ENCODE results near the gene OR1J1.
A peak's percentile ranks its signal among the peaks of the same experiment; 100 is the strongest.

The OR1J1 gene, protein sequence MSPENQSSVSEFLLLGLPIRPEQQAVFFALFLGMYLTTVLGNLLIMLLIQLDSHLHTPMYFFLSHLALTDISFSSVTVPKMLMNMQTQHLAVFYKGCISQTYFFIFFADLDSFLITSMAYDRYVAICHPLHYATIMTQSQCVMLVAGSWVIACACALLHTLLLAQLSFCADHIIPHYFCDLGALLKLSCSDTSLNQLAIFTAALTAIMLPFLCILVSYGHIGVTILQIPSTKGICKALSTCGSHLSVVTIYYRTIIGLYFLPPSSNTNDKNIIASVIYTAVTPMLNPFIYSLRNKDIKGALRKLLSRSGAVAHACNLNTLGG

DNA sequence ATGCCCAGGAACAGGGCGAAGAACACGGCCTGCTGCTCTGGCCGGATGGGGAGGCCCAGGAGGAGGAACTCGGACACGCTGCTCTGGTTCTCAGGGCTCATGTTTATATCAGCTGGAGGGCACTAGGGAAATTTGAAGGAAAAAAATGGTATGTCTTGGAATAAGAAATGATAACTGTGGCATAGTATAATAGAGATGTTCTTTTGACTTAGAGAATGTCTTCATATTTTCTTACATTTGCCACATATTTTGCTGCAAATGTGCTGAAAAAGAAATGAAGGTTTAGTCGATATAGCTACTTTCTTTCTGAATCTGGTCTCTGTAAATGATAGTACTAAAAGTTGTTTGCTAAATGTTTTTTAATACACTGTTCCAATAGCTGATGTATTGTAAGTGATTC lies at the start of gene OR1J1:
OR1J1 (minus strand) TSS at position 101 of the 400 bp plus-strand sequence; CDS start at position 101, 0 bp downstream.
- no peak for DNase-seq

DNA sequence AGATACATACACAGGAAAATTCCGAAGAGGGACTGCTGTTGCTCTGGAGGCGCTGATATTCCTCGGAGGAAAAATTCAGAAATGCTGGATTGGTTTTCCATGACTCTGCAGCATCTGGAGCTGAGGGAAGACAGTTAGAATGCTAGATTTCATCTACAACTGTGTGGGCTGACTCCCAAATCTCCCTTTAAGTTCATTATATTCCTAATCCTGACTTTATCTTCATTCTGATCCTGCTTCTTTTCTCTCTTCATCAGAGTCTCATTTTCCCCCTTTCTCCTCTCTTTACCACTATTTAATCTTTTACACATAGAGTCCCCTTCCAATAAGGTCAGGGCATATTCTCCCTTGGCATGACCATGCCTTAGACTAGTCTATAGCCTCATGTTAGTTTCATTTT lies 49.5 kb upstream of the OR1J1 start, which contains the start of gene OR1N1:
OR1N1 (minus strand) TSS at position 101 of the 400 bp plus-strand sequence; CDS start at position 101, 0 bp downstream.
- no peak for DNase-seq

DNA sequence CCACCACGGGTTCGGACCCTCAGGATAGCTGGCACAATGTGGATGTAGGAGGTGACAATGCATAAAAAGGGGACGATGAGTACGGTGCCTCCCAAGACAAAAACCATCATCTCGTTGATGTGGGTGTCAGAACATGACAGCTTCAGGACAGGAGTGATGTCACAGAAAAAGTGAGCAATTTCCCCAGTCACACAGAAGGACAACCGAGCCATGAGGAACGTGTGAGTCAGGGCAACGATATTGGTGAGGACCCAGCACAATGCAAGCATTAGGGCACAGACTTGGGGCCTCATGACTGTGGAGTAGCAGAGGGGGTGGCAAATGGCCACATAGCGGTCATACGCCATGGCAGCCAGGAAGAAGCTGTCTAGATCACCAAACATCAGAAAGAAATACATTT lies 48.9 kb upstream of the OR1J1 start:
- peak in 1 of 2 experiments; percentile 8 for DNase-seq

DNA sequence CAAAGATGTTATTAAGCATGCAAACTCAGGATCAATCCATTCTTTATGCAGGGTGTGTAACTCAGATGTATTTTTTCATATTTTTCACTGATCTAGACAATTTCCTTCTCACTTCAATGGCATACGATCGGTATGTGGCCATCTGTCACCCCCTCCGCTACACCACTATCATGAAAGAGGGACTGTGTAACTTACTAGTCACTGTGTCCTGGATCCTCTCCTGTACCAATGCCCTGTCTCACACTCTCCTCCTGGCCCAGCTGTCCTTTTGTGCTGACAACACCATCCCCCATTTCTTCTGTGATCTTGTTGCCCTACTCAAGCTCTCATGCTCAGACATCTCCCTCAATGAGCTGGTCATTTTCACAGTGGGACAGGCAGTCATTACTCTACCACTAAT lies 41.6 kb upstream of the OR1J1 start:
- DNase-seq: no peak

DNA sequence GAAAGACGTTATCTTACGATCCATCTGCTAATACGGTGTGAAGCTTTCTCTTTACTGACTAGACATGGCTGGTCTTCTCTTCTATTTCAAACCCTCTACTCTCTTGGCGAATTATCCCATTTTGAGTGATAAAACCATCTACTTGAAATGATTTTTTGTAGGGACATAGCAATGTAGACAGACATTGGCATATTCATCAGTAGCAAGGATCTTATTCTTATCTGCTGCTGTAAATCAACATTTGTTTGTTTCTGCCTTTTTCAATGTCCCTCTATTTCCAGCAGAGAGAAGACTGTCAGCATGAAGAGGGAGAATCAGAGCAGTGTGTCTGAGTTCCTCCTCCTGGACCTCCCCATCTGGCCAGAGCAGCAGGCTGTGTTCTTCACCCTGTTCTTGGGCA lies 41.1 kb upstream of the OR1J1 start, which contains the start of gene OR1J4:
OR1J4 (plus strand) TSS at position 301 of the 400 bp plus-strand sequence; CDS start at position 301, 0 bp downstream.
- DNase-seq: no peak

DNA sequence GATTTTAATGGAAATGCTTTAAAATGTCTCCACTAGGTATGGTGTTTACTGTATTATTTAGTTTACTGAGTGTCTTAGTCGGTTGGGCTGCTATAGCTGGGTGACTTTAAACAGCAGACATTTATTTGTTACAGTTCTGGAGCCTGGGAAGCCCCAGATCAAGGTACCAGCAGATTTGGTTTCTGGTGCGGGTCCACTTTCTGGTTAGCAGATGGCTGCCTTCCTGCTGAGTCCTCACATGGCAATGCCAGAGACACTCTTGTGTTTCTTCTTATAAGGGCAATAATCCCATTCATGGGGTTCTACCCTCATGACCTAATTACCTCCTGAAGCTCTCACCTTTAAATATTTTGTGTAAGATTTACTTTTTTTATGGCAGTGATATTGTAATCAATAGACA lies 40.5 kb upstream of the OR1J1 start:
- DNase-seq: no peak

DNA sequence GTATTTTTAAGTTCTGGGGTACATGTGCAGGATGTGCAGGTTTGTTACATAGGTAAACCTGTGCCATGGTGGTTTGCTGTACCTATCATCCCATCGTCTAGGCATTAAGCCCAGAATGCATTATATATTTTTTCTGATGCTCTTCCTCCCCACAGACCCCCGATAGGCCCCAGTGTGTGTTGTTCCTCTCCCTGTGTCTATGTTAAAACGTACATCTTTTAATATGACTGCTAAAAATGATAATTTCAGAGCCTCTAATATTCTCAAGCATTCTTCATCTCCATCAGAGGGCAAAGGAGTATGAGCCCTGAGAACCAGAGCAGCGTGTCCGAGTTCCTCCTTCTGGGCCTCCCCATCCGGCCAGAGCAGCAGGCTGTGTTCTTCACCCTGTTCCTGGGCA lies 32.8 kb upstream of the OR1J1 start, which contains the start of gene OR1J2:
OR1J2 (plus strand) TSS at position 301 of the 400 bp plus-strand sequence; CDS start at position 301, 0 bp downstream.
- no peak for DNase-seq

DNA sequence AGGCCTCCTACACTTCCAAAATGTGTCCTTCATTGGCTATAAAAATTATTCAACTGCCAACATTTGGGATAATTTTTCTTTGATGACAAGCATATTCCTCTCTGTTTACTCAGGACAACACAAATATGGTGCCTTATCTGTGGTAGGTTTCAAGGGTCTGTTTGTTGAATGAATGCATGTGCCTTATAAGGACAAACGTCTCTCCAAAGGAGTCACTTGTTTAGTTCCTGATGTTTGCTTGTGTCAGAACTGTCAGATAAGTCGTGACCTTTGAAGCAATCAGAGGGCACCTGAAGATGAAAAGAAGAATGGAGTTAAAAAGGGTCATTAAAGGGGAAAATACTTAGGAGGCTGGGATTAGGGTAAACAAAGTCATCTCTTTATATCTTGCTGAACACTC lies 29.2 kb upstream of the OR1J1 start:
- no peak for DNase-seq

DNA sequence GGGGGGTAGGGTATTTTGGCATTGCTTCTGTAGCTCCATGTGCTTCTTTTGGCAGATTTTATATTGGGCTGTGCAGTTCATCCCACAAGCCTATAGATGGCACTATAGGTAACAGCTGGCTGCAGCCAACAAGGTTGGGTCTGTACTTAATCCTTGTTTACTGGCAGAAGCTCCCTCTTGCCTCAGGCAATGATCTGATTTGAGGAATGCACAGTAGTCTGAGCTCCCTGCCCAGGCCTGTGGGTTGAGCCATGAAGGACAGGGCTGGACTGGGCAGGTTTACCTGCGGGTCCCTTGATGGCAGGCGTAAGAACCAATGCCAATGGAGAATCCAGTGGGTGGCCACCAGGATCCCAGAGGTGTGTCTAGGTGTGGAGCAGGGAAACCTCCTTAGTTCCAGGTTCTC lies 21.2 kb upstream of the OR1J1 start:
- peak; percentile 7 for DNase-seq

DNA sequence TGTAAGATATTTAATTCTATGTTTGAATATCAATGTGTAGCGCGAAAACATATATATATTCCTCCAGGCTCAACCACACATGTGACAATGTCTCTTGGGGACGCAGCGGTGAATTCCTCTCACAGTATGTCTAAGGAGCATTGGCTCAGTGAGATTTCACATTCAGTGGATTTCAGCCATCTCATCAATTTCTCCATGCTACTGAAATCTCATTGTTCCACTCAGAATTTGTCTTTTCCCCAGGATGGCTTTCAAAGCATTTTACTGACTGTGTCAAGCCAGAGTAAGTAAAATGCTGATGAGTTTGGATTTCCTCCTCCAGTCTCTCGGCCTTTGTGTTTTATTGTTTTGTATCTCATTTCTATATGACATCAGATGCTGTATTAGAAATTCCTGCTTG lies 1.3 kb upstream of the OR1J1 start:
- no peak for DNase-seq

DNA sequence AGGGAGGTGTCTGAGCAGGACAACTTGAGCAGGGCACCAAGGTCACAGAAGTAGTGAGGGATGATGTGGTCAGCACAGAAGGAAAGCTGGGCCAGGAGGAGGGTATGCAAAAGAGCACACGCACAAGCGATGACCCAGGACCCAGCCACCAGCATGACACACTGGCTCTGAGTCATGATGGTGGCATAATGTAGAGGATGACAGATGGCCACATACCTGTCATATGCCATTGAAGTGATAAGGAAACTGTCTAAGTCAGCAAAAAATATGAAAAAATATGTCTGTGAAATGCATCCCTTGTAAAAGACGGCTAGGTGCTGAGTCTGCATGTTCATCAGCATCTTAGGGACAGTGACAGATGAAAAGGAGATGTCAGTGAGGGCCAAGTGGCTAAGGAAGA lies 380 bp downstream of the OR1J1 start:
- no peak for DNase-seq

DNA sequence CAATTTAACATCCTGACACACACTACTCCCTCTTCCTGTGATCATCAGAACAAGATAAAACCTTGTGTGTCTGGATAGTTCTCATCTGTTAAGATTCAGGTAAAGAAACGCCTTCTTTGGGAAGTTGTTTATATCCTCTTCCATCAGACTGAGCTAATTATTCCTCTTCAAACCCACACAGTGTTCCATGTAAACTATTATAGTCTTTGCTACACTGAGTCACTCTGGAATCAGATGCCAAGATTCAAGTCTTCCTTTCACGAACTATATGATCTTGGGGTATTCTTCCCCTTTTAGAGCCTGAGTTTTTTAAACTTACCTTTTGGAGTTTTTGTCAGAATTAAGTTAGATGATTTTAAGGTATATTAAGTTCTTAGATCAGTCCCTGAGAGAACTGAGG lies 2.0 kb downstream of the OR1J1 start:
- no peak for DNase-seq

DNA sequence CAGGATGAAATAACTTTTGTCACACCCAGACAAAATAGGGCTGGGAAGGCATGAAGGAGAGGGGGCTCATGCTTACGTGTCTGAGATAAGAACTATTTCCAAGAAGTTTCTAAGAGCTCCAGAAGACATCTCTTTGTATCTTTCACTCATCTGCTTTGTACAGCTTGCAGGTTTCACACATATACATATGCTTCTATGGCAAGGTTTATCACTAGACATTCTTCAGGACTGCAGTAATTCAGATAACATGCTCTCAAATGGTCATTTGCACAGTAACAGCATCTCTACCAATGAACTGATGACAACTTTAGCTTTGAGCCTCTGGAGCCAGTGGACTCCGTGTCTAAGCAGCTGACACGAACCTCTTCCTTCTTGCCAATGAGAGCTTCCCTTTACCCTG lies 3.2 kb downstream of the OR1J1 start:
- no peak for DNase-seq

DNA sequence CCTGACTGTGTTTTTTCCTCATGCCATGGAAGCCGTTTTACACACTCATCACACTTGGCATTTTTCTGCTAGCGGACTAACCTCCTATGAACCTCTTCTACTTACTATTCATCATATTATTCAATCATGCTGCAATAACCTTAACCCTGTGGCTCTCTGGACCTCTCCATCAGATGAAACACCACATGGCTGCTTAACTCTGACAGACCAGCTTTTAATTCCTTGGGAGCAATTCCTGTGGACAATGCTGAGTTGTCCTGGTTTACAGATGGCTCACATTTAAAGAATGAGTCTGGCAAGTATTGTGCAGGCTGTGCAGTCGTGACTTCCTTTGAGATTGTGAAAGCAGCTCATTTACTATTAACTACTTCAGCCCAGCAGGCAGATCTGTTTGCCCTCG lies 9.0 kb downstream of the OR1J1 start:
- no peak for DNase-seq

DNA sequence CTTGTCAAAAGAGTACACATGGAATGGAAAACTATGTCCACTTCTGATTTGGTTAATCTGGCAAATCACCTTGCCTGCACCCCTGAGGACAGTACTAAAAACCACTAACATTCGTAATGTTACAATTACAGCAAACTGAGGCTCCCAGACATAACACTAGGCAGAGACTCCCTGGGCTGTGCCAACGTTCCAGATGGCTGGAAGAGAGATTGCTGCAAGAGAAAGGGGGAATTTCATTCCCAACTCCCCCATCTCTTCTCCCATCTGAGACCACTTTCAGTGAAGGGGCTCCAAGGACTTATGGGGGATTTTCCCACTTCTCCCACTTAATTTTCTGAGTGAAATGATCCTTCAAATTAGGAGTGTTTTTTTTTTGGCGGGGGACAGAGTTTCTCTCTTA lies 11.3 kb downstream of the OR1J1 start:
- no peak for DNase-seq

DNA sequence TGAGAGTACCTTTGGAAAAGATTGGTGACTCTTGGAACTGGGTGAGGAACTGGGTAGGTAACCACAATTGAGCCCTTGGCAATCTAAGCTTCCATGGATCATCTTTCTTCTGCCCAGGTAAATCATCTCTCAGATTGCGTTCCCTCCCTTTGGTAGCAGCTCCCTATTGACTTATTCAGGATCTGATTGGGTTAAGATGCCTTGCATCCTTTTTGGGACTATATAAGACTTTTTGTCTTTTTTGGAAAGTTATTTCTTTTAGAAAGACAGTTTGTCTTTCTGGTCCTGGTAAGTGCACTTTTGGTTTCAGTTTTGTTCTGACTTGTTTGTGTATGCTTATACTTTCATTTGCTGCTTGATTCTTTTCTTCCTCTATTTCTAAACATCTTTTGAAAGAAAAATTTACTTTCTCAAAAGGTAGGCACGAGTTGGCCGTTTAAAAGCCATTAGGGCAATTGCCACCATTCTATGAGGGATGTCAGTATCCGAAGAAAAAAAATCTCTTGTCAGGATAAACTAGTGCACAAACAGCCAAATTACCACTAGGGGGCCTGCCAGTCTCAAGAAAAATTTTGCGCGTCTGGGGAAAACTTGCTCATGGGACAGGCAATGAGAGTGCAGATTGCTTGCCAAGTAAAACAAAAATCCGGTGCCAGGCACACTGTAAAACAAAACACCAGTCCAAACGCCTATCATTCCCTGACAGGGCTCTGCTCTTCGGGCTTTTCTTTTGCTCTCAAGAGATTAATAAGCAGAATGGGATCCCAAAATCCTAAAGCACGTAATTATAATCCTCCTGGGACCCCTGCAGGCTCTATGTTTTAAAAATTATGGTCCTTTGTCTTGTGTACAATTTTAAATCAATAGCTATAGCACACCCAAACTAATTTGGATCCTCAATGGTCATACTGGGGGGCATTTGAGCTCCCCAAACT lies 12.8 kb downstream of the OR1J1 start:
- peak; percentile 58 to 71 for DNase-seq

DNA sequence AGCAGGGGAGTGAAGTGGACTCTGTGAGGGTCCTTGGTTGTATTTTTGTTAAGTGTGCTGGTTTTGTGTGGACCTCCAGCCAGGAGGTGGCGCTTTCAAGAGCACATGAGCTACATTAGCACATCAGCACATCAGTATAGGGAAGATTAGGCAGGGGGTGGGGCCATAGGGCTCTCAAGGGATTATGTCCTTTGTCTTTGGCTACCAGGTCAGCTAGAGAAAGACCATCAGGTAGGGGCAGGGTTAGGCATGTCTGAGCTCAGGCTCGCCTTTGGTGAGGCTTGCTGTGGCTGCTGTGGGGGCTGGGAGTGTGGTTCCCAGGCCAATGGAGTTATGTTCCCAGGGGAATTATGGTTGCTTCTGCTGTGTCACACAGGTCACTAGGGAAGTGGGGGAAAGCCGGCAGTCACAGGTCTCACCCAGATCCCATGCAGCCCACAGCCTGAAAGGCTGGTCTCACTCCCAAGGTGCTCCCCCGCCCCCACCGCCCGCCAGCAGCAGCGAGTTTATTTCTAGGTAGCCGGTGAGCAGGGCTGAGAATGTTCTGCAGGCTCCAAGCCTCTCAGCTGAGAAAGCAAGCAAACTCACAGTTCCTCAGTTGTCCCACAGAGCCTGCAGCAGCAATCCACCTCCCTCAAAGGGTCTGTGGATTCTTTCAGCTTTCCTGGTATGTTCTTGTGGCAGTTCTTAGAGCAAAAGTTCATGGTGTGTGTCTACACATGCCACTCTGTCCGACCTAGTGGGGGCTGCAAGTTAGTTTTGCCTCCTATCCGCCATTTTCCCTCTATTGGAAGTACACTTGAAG lies 13.7 kb downstream of the OR1J1 start:
- DNase-seq: peak; percentile 14 to 23

DNA sequence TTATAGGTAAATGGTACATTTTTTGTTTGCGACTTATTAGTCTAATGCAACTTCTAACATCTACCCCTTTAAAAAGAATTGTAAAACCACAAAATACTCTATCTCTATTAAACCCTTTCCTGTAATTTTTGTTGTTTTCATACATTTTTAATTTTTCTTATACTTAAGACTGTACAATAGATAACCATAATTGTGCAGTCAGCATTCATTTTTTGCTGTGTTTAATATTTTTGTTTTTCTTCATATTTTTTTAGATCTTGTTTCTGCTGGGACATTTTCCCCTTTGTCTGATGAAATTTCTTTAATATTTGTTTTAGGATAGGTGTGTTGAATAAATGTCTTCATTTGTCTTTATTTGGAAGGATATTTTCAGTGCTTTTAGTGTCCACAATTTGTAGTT lies 19.9 kb downstream of the OR1J1 start:
- DNase-seq: no peak

DNA sequence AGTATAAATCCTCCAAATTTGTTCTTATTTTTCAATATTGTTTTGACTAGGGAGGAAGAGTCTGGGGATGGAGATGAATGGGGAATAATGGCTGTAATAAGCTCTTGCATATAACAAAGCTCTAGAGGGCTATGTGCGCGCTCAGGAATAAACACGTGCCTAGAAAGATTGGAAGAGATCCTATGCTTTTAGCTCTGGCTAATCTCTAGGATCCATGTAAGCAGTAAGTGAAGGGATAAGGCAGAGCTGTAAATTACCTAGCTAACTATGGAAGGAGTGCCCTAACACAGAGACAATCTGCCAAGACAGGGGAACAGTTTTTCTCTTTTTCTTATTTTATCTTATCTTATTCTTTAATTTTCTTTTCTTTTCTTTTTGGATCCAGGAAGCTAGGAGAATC lies 21.6 kb downstream of the OR1J1 start:
- DNase-seq: no peak

DNA sequence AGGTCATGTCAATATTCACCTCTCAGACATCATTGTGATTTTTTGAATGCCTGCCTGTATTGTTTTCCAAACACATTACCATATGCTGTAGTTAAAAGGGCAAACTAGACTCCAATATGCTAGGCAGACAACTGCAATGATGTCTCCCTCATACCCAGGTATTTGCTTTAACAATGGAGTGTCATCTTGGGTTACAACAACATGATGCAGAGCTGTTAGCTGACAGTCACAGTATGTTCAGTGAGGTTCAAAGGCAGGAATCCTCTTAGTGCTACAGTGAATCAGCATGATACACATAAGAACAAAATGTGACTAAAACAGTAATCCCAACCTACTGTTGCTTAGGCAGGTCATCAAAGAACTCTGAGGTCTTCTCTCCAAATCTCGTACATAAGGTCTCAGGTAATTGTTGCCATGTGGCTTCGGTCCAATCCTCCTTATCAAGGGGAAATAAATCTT lies 24.0 kb downstream of the OR1J1 start:
- DNase-seq: no peak

DNA sequence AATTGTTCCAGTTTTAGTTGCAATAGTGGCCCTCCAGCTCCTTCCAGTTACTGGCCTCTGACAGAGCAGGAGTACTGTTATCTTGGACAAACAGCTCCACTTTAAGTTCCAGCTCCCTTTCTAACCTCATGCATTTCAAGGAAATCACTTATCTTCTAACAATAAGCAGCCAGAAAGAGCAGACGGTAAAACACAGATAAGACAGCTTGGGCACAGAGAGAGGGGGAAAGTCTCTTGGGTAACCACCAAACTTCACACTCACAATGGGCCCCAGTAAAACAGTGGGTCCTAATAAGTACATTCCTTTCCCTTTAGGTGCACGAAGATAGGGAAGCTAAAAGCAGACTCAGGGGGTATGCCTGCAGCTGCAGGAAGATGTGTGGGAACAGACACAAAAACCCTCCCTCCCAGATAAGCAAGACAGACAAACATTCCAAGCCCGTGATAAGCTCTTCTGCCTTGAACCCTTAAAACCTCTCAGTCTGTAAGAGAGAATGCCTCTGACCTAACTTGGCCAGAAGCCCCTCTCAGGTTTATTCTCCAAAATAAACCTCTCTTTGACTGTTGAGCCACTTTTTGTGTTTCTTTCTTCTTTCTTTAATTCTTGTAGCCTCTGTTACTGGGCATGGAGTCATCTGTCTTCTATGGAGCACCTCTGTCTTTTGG lies 30.8 kb downstream of the OR1J1 start:
- no peak for DNase-seq

DNA sequence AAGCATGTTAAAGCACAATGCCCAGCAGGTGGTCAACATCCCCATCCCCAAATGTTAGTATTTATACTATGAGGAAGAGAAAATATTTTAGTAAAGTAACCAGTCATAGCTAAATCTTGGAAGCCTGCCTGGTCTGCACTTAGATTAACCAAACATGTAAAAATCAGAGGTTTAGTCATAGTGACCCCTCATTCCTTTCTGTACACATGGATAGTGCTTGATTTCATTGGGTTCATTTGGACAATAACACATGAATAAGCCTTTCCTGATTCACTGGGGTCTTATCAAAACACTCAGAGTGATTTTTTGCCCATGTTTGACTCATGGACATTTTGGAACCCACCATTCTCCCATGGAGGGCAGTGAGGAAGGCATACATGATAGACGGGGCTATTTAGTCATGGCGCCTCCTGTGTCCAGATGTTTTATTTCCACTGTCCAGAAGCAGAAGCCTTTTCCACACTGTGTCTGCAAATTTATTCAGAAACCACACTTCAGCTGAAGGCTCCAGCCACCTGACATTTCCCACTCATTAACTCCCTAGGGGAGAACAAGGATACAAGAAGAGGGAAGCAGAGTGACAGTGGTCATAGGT lies 32.5 kb downstream of the OR1J1 start:
- no peak for DNase-seq

Measured in activated CD4-positive, alpha-beta T cell treated with anti-CD3 and anti-CD28 coated beads, Interleukin-2, amount 50 U/mL, for 48 hours (primary cell).